Astrocyte (in vitro differentiated cells and primary cell): ENCODE data around the gene P2RX4.
"Not testable (repeated sequence)": the region's sequence is repeated elsewhere in the genome, so short reads cannot be mapped to it uniquely, and the experiment has no call there.

ENCODE experiments used
- EZH2 ChIP-seq: IDR thresholded peaks from 2 replicates; pipeline ENCODE4 v1.6.1; 2012; ENCODE audit warnings: mild to moderate bottlenecking, low read length, inconsistent platforms; ENCODE audit not compliant: insufficient read depth
- TF ChIP-seq, protein P1 (sequence below): IDR thresholded peaks from 2 replicates; pipeline ENCODE4 v1.5.1; 2011; ENCODE audit warnings: low read depth, mild to moderate bottlenecking, inconsistent platforms, low read length, moderate library complexity; ENCODE audit not compliant: insufficient read depth

DNA sequence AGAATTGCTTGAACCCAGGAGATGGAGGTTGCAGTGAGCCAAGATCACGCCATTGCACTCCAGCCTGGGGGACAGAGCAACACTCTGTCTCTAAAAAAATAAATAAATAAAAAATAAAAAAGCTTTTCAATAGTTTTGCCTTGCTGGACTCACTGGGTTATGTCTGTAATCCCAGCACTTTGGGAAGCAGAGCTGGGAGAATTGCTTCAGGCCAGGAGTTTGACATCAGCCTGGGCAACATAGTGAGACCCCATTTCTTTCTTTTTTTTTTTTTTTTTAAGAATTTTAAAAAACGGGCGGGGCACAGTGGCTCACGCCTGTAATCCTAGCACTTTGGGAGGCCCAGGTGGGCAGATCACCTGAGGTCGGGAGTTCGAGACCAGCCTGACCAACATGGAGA is 8.8 kb upstream of the P2RX4 start:
- TF ChIP-seq, protein P1, sequence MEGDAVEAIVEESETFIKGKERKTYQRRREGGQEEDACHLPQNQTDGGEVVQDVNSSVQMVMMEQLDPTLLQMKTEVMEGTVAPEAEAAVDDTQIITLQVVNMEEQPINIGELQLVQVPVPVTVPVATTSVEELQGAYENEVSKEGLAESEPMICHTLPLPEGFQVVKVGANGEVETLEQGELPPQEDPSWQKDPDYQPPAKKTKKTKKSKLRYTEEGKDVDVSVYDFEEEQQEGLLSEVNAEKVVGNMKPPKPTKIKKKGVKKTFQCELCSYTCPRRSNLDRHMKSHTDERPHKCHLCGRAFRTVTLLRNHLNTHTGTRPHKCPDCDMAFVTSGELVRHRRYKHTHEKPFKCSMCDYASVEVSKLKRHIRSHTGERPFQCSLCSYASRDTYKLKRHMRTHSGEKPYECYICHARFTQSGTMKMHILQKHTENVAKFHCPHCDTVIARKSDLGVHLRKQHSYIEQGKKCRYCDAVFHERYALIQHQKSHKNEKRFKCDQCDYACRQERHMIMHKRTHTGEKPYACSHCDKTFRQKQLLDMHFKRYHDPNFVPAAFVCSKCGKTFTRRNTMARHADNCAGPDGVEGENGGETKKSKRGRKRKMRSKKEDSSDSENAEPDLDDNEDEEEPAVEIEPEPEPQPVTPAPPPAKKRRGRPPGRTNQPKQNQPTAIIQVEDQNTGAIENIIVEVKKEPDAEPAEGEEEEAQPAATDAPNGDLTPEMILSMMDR: not testable (repeated sequence)
- not testable (repeated sequence) for TF ChIP-seq EZH2
